GM12891 (cell line): ENCODE data around the gene SLC7A6.

ENCODE experiments used
- PAX5 ChIP-seq: IDR thresholded peaks from 2 replicates; pipeline ENCODE4 v1.6.1; 2011; ENCODE audit warnings: low read length, moderate library complexity, mild to moderate bottlenecking; ENCODE audit not compliant: insufficient read depth, severe bottlenecking
- POLR2A ChIP-seq: IDR thresholded peaks from 2 replicates; pipeline ENCODE4 v1.6.1; 2011; ENCODE audit warnings: low read depth, low read length, control low read depth

DNA sequence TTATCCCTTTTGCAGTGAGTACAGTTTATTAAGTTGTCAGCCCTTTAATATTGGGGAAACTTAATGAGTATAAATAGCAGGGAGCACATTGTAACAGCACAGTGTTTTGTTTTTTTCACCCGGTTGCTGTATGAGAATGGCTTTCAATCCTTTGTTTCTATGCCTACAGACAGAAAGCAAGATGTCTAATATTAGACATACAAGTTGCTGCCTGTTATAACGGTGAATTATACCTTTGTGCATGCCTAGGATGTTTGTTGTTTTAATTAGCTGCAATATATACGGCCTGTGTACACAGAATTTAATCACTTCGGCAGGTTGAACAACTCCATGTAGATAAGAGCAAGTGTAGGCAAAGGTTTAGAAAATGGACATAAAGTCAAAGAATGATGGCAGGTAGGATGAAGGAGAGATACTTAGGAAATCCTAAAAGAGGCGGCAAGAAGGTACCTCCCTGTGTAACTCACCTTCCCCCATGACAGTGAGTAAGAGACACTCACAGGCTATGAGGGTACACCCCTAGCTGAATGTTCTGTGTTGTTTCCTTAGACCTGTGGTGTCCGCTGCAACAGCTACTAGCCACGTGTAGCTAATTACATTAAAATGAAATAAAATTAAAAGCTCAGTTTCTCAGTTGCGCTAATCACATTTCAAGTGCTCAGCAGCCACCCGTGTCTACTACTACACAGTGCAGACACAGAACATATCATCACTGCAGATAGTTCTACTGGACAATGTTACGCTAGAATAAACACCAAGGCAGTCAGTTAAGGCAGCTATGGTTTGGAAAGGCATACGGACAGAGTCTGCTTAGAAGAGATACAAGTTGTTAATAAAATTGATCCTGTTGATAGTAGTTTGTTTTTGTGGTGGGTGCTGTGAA lies 35.5 kb downstream of the SLC7A6 start:
- TF ChIP-seq POLR2A (peak; percentile 51; the same call in 1 of the 2 replicates), PAX5 (no peak)
